Right ventricle myocardium superior (tissue), 1 donor: Measurements from ENCODE around the gene FAXDC2. TPM values are rescaled to one million over a fixed set of nuclear protein-coding genes. Genes with fewer than 3 reads are reported as not detected.

Source experiments
- ATAC-seq: fragments of 200-7000 bp; cut with Tn5 transposase; one replicate; pipeline ENCODE4 v1.9.1; 2020; ENCODE audit warnings: mild to moderate bottlenecking; ENCODE audit not compliant: poor library complexity
- DNase-seq: peaks from one replicate; pipeline ENCODE4 v3.0.0-alpha.2; 2020
- intact Hi-C: fragments of 100-400 bp; cut with DNase I; formaldehyde crosslinking; loops from one replicate; pipeline ENCODE4 v1.11.2; 2022
- microRNA-seq: library from miRNA; unstranded; fragments of <30 nt; microRNA quantifications from one replicate; pipeline ENCODE4 v1.2.0, GENCODE V29; 2020
- total RNA-seq: library from RNA; stranded (reverse); fragmentation: NEBNext Ultra II Directional; extraction: Animal tissue kit (Norgen Biotek cat#: 25700); gene quantifications from one replicate; pipeline ENCODE4 v1.2.1, GENCODE V29; 2021
- donor health status: DM: no; HTN: yes; CAD: no; lungs with severe emphysema.

The FAXDC2 gene
- total RNA-seq, 1 donor from 2014 or later, result 24.1 TPM

GRCh38 chr5:154782812-154783592 is 67.4 kb downstream of the FAXDC2 start:
- intact Hi-C loops, result no loop called here
- ATAC-seq, result peak; percentile 2
- no peak for DNase-seq

GRCh38 chr5:154782326-154782725 is 68.1 kb downstream of the FAXDC2 start:
- no peak for DNase-seq
- intact Hi-C loops, result no loop called here
- ATAC-seq, result peak; percentile 52

- DNase-seq, result no peak
- ATAC-seq, result no peak
- intact Hi-C loops, result no loop called here
Observed at GRCh38 chr5:154780128-154780527, 70.3 kb downstream of the FAXDC2 start.

- DNase-seq (no peak), ATAC-seq (no peak)
- intact Hi-C loops, result no loop called here
Observed at GRCh38 chr5:154779105-154779504, 71.3 kb downstream of the FAXDC2 start.

- ATAC-seq (peak; percentile 48), DNase-seq (no peak)
- intact Hi-C loops, result no loop called here
Observed at GRCh38 chr5:154778534-154778933, 71.9 kb downstream of the FAXDC2 start.

- peak; percentile 58 for ATAC-seq
- intact Hi-C loops, result no loop called here
- no peak for DNase-seq
Observed at GRCh38 chr5:154776167-154776566, 74.2 kb downstream of the FAXDC2 start.

- intact Hi-C loops, result no loop called here
- DNase-seq, result no peak
- ATAC-seq, result no peak
Observed at GRCh38 chr5:154773326-154773725, 77.1 kb downstream of the FAXDC2 start.

- DNase-seq, result no peak
- intact Hi-C loops, result no loop called here
- peak; percentile 58 for ATAC-seq
Observed at GRCh38 chr5:154771383-154771901, 79.0 kb downstream of the FAXDC2 start.

- no peak for DNase-seq
- no peak for ATAC-seq
- intact Hi-C loops, result no loop called here
Observed at GRCh38 chr5:154770111-154770510, 80.3 kb downstream of the FAXDC2 start.

Small RNA genes lying within 50 kb of the gene (microRNA-seq; reads per million reads assigned to microRNA genes)
- not detected for gene MIR378H

Other genes starting within 250 kb of the FAXDC2 start
- 151 TPM for gene LARP1, start 95.2 kb downstream of the FAXDC2 start, total RNA-seq
- 26.8 TPM for gene CNOT8, start 8.0 kb upstream of the FAXDC2 start, total RNA-seq
- gene GEMIN5, start 87.6 kb upstream of the FAXDC2 start, total RNA-seq, result 13.7 TPM
- gene MRPL22, start 90.5 kb upstream of the FAXDC2 start, total RNA-seq, result 75.6 TPM
- not detected for gene KIF4B, start 163.2 kb upstream of the FAXDC2 start, total RNA-seq